HG03439 (cell line): ENCODE results near the gene PLCXD1.
"Not testable (repeated sequence)": the region's sequence is repeated elsewhere in the genome, so short reads cannot be mapped to it uniquely, and the experiment has no call there.

Experiments
- ATAC-seq: cut with Tn5 transposase; IDR thresholded peaks from one replicate; pipeline ENCODE4 v1.9.1; 2021; ENCODE audit warnings: mild to moderate bottlenecking, moderate library complexity; ENCODE audit not compliant: unreplicated experiment

PLCXD1 gene

DNA sequence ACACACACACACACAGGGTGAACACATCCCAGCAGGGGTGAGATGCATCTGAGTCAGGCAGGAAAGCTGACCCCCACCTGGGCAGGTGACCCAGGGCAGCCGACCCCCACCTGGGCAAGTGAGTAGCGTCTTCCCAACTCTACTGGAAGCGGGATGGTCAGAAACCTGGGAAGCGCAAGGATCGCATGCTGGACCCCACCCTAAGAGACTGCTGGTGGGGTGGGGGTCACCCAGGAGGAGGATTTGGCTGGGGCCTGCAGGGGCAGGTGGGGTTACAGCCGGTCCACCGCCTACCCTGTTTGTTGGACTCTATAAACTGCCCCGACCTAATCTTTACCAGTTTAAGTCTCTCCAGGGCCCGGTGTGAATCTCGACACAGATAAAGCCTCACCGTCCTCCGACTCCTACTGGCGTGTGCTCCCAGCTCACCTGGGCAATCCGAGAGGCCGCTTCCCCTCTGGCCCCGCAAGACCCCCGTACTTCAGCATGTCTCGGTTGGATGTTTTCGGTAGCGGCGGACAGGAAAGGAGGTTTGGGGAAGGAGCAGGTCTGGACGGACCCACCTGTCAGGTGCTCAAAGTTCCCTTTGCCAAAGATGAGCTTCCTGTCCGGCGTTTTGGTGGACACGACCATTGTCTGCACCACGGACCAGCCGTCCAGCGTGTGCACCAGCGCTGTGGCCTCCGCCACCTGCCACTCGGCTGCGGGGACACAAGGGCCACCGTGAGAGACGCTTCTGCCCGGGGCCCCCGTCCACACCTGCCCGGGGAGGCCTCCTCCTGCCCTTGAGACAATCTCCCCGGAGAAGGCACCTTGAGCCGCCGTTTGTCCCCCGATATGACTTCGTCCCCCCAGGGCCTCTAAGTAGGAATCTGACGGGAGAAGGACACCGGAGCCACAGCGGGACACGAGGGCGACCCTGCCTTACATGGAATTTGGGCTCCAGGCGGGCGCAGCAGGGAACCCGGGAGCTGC lies 35.5 kb downstream of the PLCXD1 start:
- ATAC-seq: no peak

DNA sequence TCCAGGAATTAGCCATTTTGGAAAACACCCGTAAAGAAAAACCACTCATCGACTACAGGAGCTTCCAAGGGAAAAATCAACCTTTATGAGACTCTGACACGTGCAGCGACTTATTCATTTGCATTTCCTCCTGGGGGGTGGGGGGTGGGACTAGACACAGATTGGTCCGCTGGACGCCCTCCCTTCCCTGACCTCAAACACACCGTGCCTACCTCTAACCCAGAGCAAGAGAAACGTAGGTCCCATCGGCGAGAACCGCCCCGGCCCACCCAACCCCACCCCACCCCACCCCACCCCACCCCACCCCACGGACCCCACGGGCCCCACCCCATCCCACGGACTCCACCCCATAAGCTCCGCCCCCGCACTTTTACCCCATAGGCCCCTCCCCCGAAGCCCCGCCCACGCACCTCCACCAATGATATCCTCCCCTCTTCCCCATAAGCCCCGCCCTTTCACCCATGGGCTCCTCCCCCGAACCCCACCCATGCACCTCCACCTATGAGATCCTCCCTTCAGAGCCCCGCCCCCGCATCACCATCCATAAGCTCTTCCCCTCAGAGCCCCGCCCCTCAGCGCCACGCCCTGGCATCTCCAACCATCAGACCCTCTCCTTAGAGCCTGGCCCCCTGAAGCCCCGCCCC lies 36.4 kb downstream of the PLCXD1 start:
- no peak for ATAC-seq

DNA sequence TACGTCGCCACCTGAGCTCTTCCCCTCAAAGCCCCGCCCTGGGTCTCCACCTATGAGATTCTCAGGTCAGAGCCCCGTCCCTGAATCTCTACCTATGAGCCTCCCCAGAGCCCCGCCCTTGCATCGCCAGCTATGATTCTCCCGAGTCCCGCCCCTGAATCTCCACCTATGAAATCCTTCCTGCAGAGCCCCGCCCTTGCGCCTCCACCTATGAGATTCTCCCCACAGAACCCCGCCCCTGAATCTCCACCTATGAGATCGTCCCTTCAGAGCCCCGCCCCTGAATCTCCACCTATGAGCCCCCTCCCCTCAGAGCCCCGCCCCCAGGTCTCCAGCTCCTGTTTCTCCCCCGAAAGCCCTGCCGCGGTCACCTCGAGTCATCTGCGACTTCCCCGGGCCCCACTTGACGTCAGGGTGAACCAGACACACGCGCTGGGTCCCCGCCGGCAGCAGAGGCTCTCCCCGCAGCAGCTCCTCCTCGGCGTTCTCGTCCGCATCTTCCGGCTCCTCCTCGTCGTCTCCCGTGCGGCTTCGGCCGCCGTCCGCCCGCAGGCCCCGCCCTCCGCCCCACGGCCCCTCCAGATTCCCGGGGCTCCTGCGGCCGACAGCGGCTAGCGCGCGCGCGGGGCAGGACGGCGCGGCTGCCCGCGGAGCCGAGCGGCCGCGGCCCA lies 37.0 kb downstream of the PLCXD1 start:
- ATAC-seq: peak; percentile 58

DNA sequence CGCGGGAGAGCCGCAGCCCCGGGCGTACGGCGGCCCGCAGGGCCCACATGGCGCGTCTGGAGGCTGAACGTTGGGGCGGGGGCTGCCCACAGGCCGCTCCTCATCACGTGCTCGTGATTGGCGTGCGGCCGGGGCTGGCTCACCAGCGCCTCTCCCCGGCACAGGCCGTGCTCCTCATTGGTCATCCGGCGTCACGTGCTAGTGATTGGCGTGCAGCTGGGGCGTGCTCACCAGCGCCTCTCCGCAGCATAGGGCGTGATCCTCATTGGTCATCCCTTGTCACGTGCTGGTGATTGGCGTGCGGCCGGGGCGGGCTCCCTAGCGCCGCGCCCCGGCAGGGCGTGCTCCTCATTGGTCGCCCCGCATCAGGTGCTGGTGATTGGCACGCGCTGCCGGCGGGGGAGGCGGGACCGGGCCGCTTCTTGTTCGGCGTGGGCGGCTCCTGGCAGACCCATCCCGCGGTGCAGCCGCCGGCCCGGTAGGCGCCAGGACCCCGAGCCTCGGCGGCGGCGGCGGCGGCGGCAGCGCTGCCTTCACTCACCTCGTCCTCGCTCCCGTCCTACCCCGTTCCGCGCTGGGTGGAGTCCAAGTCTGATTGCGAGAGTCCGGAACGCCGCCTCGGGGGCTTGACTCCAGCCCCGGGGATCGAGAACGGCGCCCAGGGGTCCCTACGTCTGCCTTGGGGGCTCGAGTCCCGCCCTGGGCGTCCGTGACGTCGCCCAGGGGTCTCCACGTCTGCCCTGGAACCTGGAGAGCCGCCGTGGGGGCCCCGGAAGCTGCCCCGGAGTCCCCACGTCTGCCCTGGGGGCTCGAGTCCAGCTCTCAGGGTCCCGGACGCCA lies 37.8 kb downstream of the PLCXD1 start, which contains the start of gene GTPBP6:
TSS of gene GTPBP6 (minus strand) at position 58 of the 840 bp plus-strand sequence. CDS start at position 49, 9 bp downstream.
- peak; percentile 88 for ATAC-seq

DNA sequence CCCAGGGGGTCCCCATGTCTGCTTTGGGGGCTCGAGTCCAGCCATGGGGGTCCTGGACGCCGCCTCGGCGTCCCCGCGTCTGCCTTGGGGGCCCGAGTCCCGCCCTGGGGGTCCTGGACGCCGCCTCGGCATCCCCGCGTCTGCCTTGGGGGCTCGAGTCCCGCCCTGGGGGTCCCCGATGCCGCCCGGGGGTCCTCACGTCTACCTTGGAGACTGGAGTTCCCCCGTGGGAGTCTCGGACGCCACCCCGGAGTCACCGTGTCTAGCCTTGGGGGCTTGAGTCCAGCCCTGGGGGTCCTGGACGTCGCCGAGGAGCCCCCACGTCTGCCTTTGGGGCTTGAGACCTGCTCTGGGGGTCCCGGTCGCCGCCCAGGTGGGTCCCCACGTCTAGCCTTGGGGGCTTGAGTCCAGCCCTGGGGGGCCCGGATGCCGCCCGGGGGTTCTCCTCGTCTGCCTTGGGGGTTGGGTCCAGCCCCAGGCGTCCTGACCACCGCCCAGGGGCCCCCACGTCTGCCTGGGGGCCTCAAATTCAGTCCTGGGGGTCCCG lies 38.5 kb downstream of the PLCXD1 start:
- no peak for ATAC-seq

DNA sequence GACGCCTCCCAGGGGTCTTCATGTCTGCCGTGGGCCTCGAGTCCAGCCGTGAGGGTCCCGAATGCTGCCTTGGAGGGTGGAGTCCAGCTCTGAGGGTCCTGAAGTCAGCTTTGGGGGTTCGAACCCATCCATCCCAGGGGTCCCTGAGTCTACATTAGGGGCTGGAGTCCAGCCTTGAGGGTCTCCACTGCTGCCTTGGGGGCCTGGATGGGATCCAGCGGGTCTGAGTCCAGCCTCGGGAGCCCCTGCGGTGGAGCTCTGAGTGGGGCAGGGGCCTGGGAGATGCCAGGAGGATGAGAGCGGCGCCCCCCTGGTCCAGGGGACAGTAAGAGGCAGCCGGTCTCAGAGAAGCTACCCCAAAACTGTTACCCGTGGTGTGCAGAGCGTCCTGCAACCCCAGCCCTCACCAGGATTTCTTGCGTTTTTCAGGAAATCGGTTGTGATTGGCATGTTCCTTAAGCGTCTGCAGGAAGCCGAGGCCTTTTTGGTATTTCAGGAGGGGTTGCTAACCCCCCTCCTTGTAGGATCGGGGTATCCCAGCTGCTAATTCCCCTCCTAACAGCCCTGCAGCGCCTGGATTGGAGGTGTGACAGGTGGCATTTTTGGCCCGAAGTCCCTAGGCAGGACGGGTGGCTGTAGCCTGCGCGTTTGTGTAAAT lies 39.1 kb downstream of the PLCXD1 start:
- ATAC-seq: no peak

DNA sequence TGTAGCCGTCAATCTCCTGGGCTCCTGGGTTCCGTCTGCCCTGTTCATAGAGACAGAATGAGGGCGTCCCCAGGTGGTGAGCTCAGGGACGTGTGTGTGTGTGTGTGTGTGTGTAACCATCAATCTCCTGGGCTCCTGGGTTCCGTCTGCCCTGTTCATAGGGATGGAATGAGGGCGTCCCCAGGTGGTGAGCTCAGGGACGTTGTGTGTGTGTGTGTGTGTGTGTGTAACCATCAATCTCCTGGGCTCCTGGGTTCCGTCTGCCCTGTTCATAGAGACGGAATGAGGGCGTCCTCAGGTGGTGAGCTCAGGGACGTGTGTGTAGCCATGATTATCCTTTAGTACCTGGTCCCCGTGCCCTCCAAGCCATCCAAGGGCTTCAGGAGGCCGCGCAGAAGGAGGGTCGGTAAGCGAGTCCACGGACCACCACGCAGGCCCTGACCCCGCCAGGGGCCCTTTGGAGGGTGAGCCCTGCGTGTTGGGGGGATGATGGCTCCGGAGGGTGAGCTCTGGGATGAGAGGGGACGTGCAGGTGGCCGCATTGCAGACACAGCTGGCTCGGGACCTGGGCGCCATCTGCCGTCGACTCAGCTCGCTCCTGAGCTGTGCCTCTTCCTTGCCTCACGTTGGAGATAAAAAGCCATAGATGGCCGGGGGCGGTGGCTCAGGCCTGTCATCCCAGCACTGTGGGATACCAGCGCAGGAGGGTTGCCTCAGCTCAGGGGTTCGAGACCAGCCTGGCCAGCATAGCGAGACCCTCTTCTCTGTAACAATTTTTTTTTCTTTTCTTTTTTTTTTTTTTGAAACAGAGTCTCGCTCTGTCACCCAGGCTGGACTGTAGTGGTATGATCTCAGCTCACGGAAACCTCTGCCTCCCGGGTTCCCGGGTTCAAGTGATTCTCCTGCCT lies 42.8 kb downstream of the PLCXD1 start:
- no peak for ATAC-seq

DNA sequence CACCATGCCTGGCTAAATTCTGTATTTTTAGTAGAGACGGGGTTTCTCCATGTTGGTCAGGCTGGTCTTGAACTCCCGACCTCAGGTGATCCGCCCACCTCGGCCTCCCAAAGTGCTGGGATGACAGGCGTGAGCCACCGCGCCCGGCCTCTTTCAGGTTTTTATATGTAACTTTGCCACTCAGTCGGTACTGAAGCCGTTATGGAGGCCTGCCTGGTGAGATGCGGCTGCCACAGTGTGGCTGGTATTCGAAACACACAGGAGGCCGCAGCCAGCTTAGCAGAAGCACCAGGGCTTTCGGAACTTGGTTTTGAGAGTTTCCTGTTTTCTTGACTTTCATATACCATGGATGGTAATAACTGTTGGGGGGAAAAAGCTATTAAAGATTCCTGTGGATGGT lies 43.5 kb downstream of the PLCXD1 start:
- ATAC-seq: not testable (repeated sequence)

DNA sequence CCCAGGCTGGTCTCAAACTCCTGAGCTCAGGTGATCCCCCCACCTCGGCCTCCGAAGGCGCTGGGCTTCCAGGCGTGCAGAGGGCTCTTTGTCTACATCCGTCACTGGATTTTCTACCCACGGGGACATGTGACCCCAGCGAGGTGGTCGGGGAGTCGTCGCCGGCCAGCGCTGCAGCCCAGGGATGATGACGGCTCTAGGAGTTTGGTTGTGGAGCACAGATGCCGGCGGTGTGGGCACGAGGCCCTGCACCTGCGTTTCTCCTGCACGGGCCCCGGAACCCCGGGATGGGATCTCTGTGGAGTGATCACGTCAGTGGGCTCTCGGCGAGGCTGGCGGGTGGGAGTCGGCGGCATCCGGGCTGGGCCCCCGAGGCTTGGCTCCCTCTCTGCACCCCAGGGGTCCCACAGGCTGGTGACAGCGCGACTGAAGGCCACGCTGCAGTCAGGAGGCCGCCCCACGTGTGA lies 46.5 kb downstream of the PLCXD1 start:
- no peak for ATAC-seq

DNA sequence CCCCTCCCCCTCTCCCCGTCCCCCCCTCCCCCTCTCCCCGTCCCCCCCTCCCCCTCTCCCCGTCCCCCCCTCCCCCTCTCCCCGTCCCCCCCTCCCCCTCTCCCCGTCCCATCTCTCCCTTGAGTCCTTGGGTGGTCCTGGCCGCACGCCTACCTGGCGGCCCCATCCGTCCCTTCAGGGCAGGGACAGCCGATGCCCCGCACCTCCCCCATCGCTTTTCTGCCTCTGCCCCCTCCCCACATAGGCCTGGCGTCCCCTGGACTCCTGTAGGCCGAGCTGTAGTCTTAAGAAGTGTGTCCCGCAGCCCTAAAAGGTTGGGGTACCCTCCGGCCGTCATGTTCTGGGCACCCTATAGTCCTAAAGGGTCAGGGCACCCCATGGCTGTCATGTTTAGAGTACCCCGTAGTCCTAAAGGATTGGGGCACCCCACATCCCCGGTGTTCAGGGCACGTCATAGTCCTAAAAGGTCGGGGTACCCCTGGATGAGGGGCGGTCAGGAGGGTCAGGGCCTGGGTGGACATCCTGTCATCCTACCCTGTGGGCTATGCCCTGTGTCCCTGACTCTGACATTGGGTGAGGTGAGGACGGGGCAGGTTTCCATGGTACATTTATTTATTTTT lies 48.2 kb downstream of the PLCXD1 start:
- no peak for ATAC-seq

DNA sequence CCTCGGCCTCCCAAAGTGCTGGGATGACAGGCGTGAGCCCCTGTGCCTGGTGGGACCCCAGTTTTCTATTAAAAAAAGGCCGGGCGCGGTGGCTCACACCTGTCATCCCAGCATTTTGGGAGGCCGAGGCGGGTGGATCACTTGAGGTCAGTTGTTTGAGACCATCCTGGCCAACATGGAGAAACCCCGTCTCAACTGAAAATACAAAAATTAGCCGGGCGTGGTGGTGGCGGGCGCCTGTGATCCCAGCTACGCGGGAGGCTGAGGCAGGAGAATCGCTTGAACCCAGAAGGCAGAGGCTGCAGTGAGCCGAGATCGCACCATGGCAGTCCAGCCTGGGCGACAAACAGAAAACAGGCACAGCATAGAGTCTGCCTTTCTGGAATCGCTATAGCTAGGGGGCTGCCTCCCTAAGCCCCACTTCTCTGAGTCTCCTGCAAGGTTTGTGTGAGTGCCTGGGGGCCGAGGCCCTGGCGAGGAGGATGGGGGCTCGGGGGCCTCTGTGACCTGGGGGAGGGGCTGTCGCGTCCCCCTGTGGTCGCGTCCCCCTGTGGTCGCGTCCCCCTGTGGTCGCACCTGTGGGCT lies 49.1 kb downstream of the PLCXD1 start:
- not testable (repeated sequence) for ATAC-seq

DNA sequence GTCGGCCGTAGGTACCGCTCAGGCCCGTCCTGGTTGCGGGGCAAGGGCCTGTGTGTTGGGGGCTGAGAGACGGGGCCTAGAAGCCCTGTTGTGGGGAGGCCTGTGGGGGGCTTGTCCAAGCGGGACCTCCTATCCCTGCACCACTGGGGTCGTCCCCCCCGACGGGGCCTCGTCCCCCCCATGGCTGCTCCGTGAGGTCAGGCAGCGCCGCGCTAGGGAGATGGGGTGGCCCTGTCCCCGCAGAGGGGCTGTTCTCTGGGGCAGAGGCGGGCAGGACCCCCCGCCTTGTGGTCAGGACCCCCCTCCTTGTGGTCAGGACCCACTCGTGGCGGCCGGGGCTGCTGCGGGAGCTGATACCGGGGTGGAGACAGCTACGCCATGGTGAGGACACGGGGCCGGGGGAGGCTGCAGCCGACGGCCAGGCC lies 49.6 kb downstream of the PLCXD1 start:
- no peak for ATAC-seq

DNA sequence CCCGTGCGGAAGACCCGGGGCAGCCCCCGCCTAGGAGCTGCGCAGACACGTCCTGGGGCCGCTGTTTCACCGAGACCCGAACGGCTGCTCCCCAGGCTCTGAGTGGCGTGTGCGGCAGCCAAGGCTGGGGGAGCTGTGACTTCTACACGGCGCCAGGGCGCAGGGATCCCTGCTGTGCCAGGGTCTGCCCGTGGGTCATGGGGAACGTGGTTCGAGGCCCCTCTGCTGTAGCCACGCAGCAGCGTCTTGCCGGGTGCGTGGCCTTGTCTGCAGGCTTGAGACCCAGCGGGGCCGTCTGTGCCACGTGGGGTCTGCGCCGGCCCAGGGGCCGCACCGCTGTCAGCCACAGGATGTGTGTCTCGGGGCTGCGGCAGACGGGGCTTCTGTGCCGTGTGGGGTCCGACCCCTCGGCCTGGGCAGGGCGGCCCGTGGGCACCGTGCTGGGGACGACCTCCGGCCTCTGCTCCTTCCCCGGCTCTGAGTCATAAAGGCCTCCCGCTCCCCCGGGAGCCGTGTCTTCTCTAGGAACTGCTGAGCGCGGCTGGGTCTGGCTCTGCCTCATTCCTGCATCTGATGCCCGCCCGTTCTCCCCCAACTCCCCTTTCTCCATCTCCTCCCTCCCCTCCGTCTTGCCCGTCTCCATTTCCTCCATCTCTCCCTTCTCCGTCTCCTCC lies 50.1 kb downstream of the PLCXD1 start:
- ATAC-seq: no peak

DNA sequence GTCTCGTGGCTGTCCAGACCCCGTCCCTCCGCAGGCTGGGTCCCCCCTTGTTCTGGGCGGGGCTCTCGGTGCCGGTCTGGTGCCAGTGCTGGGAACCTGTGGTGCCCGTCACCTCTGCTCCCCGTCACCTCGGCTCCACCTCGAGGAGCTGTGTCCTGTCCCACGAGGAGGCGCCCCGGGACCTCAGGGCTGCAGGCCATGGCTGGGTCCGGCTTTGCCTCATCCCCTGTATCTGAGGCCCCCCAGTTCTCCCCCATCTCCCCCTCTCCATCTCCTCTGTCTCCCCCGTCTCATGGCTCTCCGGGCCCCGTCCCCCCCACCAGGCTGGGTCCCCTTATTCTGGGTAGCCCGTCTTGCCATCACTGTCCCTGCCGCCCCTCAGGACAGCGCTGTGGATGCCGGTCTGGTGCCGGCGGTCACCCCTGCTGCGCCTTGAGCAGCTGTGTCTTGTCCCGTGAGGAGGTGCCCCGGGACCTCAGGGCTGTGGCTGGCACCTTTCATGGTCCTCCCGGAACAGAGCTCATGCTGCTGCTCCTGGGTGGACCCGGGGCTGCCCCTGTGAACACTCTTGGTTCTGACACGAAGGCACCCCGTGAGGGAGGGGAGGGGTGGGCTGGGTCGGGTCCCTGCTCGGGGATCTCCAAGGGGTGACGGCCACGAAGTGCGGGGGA lies 50.8 kb downstream of the PLCXD1 start:
- ATAC-seq: no peak

DNA sequence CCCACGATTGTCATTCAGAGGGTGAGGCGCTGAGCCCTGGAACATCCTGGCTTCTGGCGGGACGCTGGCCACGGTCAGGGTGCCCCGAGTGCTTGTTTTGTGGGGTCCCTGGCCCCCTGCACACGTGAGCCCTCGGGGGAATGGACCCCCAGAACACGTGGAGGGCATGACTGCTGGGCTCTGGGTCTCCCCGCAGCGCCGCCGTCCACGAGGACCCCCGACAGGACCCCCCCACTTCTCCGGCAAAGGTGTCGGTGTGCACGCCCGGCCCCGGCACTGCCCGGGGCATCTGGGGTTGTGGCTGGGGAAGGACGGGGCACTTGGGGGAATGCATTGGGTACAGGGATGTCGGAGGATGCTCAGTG lies 51.3 kb downstream of the PLCXD1 start:
- no peak for ATAC-seq

DNA sequence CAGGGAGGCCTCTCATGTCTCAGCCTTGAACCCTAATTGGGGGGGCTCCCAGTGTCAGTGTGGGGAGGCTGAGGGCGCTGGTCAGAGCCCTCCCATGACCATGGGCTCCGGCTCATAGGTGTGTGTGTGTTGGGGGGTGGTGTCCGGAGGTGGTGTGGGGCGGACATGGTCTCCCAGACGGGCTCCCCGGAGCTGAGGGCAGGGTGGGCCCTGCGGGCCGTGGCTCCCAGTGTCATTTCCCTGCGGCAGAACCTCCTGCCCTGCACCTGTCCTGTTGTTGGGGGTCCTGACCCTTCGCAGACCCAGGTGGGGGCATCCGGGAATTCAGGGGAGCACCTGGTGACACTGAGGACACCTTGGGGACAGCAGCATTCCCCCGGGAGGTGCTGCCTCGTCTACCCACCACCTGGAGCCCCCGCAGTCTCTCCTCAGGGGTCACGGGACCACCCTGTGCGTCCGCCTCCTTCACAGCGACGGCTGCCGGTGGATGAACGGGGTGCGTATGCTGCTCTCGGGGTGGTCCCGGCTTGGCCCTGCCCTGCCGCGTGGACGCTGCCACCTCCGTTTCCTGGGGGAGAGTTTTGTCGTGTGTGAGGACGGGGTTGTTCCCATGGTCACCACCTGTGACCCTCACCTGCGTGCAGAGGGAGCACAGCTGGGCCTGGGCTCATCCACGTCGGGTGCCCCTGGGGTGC lies 51.9 kb downstream of the PLCXD1 start:
- ATAC-seq: no peak
